Measurements from ENCODE around the gene MYLK. TPM values are rescaled to one million over a fixed set of nuclear protein-coding genes. Genes with fewer than 3 reads are reported as not detected.

The MYLK gene
- polyA plus RNA-seq, 1 donor from 2014 or later, result 2.4 TPM

DNA sequence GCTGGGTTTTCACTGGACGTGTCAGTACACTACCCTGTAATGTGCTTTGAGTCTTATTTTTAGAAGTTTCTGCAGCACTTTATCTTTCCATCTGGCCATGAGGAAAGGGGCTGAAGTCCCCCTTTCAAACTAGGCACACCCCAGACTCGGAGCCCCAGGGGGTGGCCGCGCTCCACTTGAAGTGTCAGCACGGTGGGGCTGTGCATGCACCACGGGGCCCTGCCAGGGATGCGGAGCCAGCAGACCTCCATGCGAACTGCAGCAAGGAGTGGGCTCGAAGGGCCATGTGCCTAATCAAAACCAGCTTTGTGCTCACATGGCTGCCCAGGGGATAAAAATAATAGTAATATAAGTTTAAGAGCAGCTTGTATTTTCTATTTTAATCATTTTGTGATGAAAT lies 198.4 kb downstream of the MYLK start:
- peaks cover 0 to 2% (median 0%) of the 10 kb centered on the region in 3 donors for H3K9me3 Mint-ChIP-seq
- peak overlapping the region in 1 of 4 donors; percentile 57 for H3K4me3 Mint-ChIP-seq
- peaks cover 14% of the 10 kb centered on the region for H3K27me3 Mint-ChIP-seq
- no peak overlapping the region for H3K27ac Mint-ChIP-seq
- H3K4me1 Mint-ChIP-seq, result peaks cover 0 to 4% (median 0%) of the 10 kb centered on the region in 3 donors
- no peaks in the 10 kb centered on the region for H3K36me3 Mint-ChIP-seq

DNA sequence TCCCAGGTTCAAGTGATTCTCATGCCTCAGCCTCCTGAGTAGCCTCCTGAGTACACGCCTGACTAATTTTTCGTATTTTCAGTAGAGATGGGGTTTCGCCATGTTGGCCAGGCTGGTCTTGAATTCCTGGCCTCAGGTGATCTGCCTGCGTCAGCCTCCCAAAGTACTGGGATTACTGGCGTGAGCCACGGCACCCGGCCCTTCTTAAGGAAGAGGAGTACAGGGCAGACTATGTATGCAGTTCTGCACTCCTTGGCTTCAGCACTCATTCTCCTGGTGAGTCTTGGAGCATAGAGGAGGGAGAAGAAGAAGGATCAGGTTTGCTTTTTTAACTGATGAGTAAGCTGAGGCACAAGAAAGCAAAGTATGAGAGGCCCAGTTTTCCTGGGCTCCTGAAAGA lies 199.5 kb downstream of the MYLK start:
- H3K27ac Mint-ChIP-seq, result no peak overlapping the region
- peaks cover 0 to 2% (median 0%) of the 10 kb centered on the region in 3 donors for H3K9me3 Mint-ChIP-seq
- no peaks in the 10 kb centered on the region for H3K36me3 Mint-ChIP-seq
- no peak overlapping the region for H3K4me3 Mint-ChIP-seq
- H3K27me3 Mint-ChIP-seq, result peaks cover 6% of the 10 kb centered on the region
- peaks cover 0 to 4% (median 0%) of the 10 kb centered on the region in 3 donors for H3K4me1 Mint-ChIP-seq

DNA sequence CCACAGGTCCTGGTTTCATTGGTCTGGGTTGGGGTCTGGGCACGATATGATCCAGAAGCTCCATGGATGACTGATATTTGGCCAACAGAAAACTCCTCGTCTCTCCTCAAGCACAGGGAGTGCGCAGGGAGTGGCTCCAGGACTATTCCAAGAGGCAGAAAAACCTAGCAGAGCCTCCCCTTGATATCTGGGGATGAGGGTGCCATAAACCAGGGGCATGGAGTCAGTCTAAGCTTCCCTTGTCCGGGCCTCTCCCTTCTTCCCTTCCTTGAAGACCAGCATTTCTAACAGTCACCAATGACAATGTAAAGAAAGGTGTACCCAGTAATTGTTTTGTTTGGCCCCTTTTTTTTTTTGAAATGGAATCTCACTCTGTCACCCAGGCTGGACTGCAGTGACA lies 199.9 kb downstream of the MYLK start:
- Mint-ChIP-seq H3K27ac (no peak overlapping the region), H3K27me3 (peaks cover 9% of the 10 kb centered on the region), H3K4me1 (peaks cover 0 to 4% (median 0%) of the 10 kb centered on the region in 3 donors), H3K4me3 (no peak overlapping the region), H3K9me3 (peaks cover 0 to 2% (median 0%) of the 10 kb centered on the region in 3 donors), H3K36me3 (no peaks in the 10 kb centered on the region)

DNA sequence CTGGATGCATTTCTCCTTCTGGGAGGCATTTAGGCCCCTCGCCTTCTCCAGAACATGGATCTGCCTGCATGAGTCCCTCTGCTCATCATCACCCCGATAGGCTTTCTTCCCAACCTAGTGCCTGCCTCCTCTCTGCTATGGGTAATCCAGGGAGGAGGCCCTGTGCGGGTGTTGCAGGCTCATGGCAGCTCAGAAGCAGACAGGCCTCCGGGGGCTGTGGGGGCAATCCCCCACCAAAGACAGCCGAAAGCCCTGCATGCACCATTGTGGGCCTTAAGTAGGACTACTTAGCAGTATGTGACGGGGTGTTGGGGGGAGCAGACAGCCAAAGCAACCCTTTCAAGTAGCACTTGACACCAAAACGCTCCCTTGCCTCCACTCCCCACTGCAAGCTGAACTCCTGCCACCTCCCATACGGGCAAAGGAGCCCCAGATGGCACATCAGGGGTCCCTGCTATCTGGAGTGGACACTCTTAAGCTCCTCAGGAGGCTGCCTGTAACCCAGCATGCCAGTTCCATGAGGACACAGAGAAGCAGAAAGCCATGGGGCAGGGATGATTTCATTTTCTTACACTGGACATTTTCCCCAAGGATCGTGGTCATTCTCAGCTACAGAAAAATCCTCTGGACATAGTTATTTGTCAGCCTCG lies 200.5 kb downstream of the MYLK start:
- H3K4me3 Mint-ChIP-seq, result no peak overlapping the region
- H3K9me3 Mint-ChIP-seq, result peaks cover 0 to 2% (median 0%) of the 10 kb centered on the region in 3 donors
- peaks cover 9% of the 10 kb centered on the region for H3K27me3 Mint-ChIP-seq
- H3K27ac Mint-ChIP-seq, result no peak overlapping the region
- peaks cover 0 to 4% (median 0%) of the 10 kb centered on the region in 3 donors for H3K4me1 Mint-ChIP-seq
- H3K36me3 Mint-ChIP-seq, result no peaks in the 10 kb centered on the region

DNA sequence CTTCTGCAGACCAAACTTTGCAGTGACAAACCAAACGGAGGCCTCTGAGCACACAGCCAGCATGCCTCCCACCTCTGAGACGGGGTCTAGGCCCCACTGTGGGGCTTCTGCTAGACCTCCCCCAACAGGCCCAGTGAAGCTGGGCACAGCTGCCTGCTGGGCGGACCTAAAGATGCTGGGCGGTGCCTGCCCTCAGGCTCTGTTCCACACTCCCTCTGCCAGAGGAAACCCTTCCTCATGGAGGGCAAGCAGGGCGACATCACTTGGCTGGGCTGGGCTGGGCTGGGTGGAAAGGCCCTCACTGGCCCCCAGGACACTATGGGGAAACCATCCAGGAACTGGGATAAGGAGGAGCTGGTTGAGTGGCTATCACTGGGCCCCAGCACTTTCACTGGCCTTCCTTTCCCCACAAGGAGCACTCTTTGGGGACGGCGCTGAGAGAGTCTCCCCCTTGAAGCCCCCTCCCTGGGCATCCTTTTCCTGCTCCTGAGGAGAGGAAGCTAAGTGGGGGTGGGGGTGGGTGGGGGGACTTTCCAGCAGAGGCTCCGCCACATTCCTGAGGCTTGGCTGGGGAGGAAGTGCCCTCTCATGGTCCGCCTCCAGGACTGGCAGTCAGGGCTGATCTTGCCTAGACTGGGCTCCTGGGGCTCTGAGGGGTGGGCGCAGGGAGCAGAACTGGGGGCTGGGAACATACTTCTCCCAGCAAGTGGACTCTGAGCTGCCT lies 201.2 kb downstream of the MYLK start:
- H3K27me3 Mint-ChIP-seq, result peaks cover 6% of the 10 kb centered on the region
- H3K27ac Mint-ChIP-seq, result no peak overlapping the region
- H3K4me3 Mint-ChIP-seq, result no peak overlapping the region
- peaks cover 0 to 2% (median 0%) of the 10 kb centered on the region in 3 donors for H3K9me3 Mint-ChIP-seq
- H3K36me3 Mint-ChIP-seq, result no peaks in the 10 kb centered on the region
- peaks cover 0 to 4% (median 0%) of the 10 kb centered on the region in 3 donors for H3K4me1 Mint-ChIP-seq

DNA sequence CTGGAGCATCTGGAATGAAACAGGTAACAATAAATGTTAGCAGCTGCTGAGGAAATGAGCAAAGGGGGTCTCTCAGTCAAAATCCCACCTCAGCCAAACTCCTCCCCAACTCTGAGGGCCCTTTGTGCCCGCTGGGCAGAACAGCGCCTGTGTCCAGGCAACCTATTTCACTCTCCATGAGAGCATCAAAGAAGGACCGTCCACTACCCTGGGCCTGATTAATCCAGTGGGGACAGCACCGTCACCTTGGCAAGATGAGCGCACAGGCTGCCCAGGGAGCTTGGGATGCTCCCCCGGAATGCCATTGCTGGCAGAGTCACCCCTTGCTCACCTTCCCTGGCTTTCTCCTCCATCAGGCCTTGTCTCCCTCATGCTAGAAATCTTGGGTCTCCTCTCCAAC lies 201.8 kb downstream of the MYLK start:
- H3K4me1 Mint-ChIP-seq, result peaks cover 0 to 4% (median 0%) of the 10 kb centered on the region in 3 donors
- no peak overlapping the region for H3K4me3 Mint-ChIP-seq
- H3K27me3 Mint-ChIP-seq, result peaks cover 6% of the 10 kb centered on the region
- H3K9me3 Mint-ChIP-seq, result peaks cover 0 to 2% (median 0%) of the 10 kb centered on the region in 3 donors
- no peak overlapping the region for H3K27ac Mint-ChIP-seq
- no peaks in the 10 kb centered on the region for H3K36me3 Mint-ChIP-seq

DNA sequence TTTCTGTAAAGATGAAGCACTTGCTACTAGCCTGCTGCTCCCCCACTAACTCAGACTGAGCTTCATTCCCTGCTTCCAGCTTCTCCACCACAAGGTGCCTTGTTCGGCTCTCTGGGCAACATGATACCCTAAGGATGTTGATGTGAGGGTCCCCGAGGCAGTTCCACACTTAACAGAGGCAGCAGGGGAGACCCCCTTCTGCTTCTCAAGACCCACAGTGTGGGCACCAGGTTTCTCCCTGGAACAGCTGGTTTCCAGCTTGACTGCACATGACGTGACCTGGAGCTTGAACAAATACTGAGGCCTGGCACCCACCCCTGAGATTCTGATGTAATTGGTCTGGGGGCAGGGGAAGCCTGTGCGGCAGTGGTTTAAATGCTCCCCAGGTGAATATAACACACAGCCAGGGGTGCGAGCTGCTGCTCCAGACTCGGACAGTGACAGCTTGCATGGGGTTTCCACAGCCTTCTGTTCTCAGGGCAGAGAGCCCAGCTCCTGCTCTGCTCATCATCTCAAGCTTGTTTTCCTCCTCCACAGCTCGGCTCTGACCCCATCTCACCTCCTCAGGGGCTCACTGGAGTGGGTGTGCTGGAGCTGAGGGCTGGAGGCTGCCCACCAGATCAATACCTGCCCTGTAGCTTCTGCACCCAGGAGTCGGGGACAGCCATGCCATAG lies 204.3 kb downstream of the MYLK start:
- Mint-ChIP-seq H3K4me3 (no peak overlapping the region), H3K9me3 (peaks cover 0 to 2% (median 0%) of the 10 kb centered on the region in 3 donors), H3K27me3 (peaks cover 7% of the 10 kb centered on the region), H3K27ac (no peak overlapping the region), H3K4me1 (peaks cover 0 to 4% (median 0%) of the 10 kb centered on the region in 3 donors), H3K36me3 (no peaks in the 10 kb centered on the region)

DNA sequence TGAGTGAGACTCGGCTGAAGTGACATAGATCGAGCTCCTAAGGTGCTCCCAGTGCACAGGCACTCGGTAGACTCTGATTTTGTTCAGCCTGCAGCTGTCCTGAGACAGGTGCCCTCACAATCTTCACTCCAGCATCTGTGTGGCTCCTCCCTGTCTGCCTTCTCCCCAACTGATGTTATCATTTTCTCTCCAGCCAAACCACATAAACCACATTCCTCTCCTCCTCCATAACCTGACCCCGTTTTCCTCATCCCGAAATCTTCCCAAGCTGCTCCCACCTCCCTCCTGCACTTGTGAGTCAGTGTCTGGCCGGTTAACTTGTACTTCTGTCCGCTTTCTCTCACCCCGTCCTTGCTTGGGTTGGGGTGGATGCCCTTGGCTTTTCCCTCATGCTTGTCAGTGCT lies 206.0 kb downstream of the MYLK start:
- Mint-ChIP-seq H3K36me3 (no peaks in the 10 kb centered on the region), H3K27ac (no peak overlapping the region), H3K4me1 (peaks cover 0 to 5% (median 0%) of the 10 kb centered on the region in 3 donors), H3K9me3 (peaks cover 0 to 2% (median 0%) of the 10 kb centered on the region in 3 donors), H3K27me3 (peaks cover 7% of the 10 kb centered on the region), H3K4me3 (no peak overlapping the region)

DNA sequence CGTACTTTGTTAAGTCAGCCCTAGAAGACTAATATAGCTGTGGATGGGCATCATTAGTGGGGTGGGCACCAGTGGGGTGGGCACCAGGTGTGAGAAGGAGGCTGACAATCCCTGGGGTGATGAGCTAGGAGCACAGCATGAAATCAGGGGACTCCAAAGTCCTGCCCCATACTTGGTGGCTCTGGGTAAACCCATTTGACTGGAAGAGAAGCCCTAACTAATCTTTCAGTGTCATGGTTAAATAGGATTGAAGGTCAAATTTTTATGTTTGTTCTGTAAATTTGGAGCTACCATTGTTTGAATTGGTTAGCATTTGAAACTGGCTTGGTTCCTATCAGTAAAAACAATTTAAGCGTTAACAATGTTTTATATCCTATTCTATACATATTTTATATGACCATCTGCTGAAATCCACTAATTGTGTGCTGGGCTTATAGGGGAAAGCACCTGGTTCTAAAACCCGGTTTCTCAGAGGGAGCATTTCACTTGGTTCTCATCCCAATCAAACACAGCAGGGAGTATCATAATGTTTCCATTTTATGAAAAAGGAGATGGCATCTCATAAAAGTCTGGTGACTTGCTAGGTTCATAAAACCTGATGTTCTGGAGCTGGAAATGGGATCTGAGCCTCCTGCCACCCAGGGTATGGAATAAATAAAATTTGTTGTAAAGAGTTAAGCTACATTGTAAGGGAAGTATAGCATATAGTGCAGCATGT lies 211.5 kb downstream of the MYLK start:
- Mint-ChIP-seq H3K27ac (no peak overlapping the region), H3K36me3 (no peaks in the 10 kb centered on the region), H3K4me3 (no peak overlapping the region), H3K4me1 (peaks cover 0 to 7% (median 1%) of the 10 kb centered on the region in 3 donors), H3K27me3 (peaks cover 14% of the 10 kb centered on the region), H3K9me3 (peaks cover 0 to 4% (median 0%) of the 10 kb centered on the region in 3 donors)

DNA sequence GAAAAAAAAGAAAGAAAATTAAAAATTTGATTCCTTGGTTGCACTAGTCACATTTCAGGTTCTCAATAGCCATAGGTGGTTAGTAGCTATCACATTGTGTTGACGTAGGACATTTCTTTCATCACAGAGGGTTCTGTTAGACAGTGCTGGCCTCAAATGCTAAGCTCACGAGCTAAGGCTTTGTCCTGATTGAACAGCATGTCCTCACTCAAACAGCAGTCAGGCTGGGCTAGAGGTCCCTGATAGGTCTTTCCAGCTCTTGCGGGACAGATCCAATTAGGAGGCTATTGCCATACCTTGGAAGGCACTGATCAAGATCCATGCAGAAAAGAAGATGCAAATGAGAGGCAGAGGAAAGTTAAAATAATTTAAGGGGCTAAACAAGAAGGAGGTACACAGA lies 213.4 kb downstream of the MYLK start:
- Mint-ChIP-seq H3K9me3 (peaks cover 0 to 4% (median 0%) of the 10 kb centered on the region in 3 donors), H3K4me3 (no peak overlapping the region), H3K27me3 (peaks cover 23% of the 10 kb centered on the region), H3K4me1 (peaks cover 0 to 10% (median 4%) of the 10 kb centered on the region in 3 donors), H3K36me3 (no peaks in the 10 kb centered on the region), H3K27ac (no peak overlapping the region)

DNA sequence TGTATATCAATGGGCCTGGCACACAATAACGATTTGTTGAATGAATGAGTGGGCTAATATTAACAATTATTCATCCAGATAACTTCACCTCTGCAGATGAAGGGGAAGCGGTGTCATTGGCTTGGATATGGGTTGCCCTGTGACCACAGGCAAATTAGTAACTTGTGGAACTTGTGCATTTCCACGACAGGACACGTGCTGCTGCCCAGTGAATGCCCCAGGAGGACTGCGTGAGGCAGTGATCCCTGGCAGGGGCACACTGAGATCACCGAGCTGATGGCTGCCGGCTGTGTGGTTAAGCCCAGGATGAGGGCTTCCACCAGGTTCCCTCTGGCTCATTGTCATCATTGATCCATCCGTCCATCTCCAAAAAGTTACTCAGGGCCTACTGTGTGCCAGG lies 215.2 kb downstream of the MYLK start:
- H3K4me3 Mint-ChIP-seq, result no peak overlapping the region
- no peaks in the 10 kb centered on the region for H3K36me3 Mint-ChIP-seq
- H3K27me3 Mint-ChIP-seq, result peaks cover 23% of the 10 kb centered on the region
- H3K9me3 Mint-ChIP-seq, result peaks cover 0 to 4% (median 0%) of the 10 kb centered on the region in 3 donors
- H3K27ac Mint-ChIP-seq, result no peak overlapping the region
- H3K4me1 Mint-ChIP-seq, result peaks cover 0 to 10% (median 3%) of the 10 kb centered on the region in 3 donors

DNA sequence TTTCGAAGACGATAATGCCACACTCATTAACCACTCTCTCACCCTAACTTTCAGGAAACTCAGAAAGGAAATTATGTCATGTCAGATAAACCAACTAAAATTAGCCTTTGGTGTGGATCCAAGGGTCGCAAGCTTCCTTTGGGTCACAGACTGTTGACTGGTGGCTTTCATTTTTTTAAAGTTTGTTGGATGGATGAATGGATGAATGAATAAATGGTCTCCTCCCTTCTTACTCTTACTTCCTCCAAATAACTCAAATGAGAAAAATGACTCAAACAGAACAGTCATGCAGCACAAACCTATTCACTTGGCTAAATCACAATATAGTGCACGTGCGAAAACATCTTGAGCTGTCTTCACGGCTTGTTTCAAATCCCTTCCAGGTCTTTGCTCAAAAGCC lies 216.3 kb downstream of the MYLK start:
- no peak overlapping the region for H3K27ac Mint-ChIP-seq
- H3K4me3 Mint-ChIP-seq, result peak overlapping the region in 1 of 4 donors; percentile 28
- H3K36me3 Mint-ChIP-seq, result peaks cover 5% of the 10 kb centered on the region
- H3K9me3 Mint-ChIP-seq, result peaks cover 0 to 6% (median 0%) of the 10 kb centered on the region in 3 donors
- peaks cover 23% of the 10 kb centered on the region for H3K27me3 Mint-ChIP-seq
- peaks cover 0 to 10% (median 3%) of the 10 kb centered on the region in 3 donors for H3K4me1 Mint-ChIP-seq

DNA sequence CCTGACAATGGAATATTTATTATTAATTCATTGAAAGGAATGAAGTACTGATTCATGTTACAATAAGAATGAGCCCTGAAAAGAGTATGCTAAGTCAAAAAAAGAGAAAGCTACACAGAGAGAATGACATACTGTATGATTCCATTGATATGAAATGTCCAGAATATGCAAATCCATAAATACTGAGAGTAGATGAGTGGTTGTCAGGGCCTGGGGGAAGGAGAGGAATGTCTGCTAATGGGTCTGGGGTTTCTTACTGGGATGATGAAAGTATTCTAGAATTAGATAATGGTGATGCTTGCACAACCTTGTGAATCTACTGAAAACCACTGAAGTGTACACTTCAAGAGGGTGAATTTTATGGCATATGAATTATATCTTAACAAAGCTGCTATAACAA lies 219.4 kb downstream of the MYLK start:
- Mint-ChIP-seq H3K36me3 (peaks cover 5% of the 10 kb centered on the region), H3K4me1 (peaks cover 0 to 10% (median 3%) of the 10 kb centered on the region in 3 donors), H3K27me3 (peaks cover 27% of the 10 kb centered on the region), H3K27ac (no peak overlapping the region), H3K9me3 (peaks cover 0 to 4% (median 0%) of the 10 kb centered on the region in 3 donors), H3K4me3 (no peak overlapping the region)

DNA sequence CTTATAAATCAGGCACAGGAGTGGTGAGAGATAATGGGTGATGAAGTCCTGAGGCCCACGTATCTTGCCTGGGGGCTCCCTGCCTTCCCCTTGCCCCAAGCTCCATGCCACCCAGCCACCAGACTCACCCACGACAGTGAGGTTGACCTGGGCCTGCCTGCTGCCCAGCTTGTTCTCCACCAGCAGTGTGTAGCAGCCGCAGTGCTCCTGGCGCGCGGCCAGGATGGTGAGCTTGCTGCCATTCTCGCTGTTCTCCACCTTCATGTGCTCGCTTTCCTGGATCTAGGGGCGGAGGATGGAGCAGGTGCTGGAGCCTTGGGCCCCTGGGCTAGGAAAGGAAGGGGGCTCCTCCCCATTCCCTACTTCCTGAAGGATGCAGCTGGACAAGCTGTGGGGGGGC lies 220.2 kb downstream of the MYLK start:
- H3K27me3 Mint-ChIP-seq, result peaks cover 27% of the 10 kb centered on the region
- no peak overlapping the region for H3K4me3 Mint-ChIP-seq
- peaks cover 0 to 10% (median 3%) of the 10 kb centered on the region in 3 donors for H3K4me1 Mint-ChIP-seq
- H3K9me3 Mint-ChIP-seq, result peaks cover 0 to 4% (median 0%) of the 10 kb centered on the region in 3 donors
- no peak overlapping the region for H3K27ac Mint-ChIP-seq
- peaks cover 5% of the 10 kb centered on the region for H3K36me3 Mint-ChIP-seq
